Ammon's horn (tissue), 1 donor: Measurements from ENCODE around the gene ADARB2.

ENCODE experiments used
- DNase-seq: peaks from one replicate; pipeline ENCODE4 v3.0.0-alpha.2; 2016; ENCODE audit warnings: low spot score

The ADARB2 gene

DNA sequence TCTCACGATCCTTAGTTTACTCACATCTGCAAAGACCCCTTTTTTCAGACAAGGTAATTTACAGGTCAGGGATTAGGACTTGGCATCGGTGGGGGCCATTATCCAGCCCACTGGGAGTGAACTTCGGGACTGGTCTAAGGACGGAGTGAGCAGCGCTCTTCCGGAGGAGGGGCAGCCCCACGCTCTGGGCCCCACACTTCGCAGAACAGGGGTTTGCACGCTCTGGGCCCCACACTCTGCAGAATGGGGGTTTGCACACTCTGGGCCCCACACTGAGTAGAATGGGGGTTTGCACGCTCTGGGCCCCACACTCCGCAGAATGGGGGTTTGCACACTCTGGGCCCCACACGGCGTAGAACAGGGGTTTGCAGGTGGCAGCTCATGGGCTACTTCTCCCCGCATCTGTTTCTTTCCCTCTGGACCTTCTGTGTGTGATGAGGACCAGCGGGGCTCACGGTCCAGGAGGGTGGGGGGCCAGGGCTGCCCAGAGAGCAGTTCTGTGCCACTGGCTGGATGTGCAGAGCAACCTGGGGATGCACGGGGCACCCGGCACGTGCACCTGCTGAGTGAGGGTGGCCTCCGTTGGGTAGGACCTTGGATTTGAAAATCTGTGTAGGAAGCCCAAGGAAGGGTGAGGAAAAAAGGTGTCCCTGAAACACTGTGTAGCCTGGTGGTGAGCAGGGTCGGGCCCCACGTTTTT lies 546.4 kb downstream of the ADARB2 start:
- DNase-seq: no peak

GRCh38 chr10:1190052-1190395 lies 547.3 kb downstream of the ADARB2 start:
- no peak for DNase-seq

GRCh38 chr10:1189166-1190051 lies 547.9 kb downstream of the ADARB2 start:
- no peak for DNase-seq

DNA sequence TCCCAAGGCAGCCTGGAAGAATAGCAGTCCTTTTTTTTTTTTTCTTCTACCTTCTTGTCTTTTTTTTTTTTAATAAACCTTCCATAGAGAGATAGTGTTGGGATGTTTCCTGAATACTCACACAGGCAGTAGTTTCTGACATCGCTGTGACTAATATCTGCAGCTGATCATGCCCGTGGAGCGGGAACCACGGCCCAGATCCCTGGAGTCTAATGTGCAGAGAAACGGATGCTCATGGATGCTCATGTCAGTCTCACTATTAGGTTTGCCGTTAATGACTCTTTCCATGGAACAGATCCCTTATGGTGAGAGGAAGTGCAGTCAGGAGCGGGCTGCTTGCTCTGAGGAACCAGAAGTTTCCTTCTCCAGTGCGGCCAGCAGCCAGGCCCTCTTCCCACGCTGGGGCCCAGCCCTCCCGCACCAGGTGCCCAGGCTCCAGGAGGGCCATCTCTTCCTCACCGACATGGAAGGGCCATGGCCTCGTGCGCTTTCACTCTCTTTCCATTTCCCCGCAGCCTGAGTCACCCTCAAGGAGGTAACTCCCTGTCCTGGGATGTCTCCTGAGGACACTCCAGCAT lies 548.7 kb downstream of the ADARB2 start:
- no peak for DNase-seq

- peak; percentile 85 for DNase-seq
These were observed 549.3 kb downstream of the ADARB2 start for GRCh38 chr10:1187855-1188557.

- DNase-seq: peak; percentile 91
These were observed 550.0 kb downstream of the ADARB2 start for GRCh38 chr10:1187151-1187854.

- no peak for DNase-seq
These were observed 550.7 kb downstream of the ADARB2 start for GRCh38 chr10:1186683-1186990.

- DNase-seq: no peak
These were observed 551.2 kb downstream of the ADARB2 start for GRCh38 chr10:1185911-1186682.

DNA sequence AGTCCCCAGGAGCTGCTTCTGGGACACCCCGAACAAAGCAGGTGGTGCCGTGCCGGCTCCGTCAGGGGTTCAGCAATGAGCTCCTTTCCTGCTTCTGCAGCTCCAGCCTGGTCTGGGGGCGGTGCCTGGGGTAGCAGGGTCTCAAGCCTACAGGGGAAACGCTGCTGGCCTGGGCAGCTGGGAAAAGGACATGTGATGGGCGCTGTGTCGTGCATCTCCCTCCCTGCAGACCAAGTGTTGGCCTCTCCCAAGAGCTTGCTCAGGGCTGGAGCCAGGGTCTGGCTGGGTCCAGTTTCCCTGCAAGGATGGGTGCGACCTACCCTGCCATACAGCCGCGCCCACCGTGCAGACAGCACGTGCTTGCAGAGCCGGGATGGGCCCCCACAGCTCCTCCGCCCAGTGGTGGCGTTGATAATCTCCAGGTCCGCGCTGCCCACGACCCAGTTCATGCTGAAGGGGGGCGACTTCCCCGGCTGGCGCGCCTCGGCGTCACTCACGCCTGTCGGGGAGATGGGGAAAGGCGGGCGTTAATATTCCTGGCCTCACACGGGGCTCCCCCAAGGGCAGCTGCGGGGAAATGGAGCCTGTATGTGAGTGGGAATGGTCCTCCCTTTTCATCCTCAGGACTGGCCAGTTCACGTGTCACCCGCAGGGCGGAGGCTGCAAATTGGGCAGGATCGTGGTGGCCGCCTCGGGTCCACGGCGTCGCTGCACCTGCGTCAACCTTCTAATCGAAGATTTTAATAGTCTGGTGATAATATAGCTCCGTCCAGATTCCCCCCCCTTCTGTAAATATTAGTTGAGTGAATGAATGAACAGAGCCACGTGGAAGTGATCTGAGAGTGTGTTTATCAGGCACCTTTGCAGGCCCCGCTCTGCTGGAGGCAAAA lies 552.5 kb downstream of the ADARB2 start:
- no peak for DNase-seq

DNA sequence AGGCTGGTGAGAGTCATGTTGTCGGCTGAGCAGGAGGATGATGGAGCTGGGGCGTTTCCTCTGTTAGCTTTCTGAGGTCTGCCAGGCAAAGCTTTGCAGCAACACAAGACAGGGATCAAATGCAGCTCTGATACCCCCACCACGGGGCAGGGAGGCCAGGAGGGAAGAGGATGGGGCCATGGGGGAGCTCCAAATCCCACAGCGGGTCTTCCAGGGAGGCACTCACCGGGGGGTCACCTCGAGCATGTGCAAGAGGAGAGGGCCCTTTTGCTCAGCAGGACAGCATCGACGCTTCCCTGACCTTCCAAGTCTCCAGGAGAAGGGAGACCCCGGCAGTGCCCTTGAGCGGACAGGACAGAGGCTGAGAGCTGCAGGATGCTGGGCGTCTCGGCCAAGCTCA lies 553.6 kb downstream of the ADARB2 start:
- DNase-seq: no peak

GRCh38 chr10:1183033-1183396 lies 554.3 kb downstream of the ADARB2 start:
- no peak for DNase-seq

- DNase-seq: no peak
These were observed 554.9 kb downstream of the ADARB2 start for GRCh38 chr10:1182280-1183032.

DNA sequence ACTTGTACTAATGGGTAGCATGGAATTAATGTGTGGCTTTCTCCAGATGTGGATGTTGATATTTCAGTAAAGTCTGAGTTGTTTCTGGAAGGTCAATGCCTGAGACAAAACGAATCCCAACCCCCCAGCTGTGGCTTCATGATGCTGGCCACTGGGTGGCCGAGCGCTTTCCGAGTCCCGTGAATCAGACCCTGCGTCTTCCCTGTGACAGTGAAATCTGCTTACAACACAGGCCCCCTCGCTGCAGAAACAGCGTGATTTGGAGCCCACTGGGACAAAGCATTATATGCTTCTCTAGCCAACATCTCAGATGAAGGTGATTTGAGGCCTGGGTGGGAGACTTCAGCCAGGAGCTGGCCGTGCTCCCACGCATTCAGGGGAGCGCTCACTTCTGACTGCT lies 556.5 kb downstream of the ADARB2 start:
- DNase-seq: peak; percentile 56

GRCh38 chr10:1180071-1180730 lies 557.1 kb downstream of the ADARB2 start:
- no peak for DNase-seq

DNA sequence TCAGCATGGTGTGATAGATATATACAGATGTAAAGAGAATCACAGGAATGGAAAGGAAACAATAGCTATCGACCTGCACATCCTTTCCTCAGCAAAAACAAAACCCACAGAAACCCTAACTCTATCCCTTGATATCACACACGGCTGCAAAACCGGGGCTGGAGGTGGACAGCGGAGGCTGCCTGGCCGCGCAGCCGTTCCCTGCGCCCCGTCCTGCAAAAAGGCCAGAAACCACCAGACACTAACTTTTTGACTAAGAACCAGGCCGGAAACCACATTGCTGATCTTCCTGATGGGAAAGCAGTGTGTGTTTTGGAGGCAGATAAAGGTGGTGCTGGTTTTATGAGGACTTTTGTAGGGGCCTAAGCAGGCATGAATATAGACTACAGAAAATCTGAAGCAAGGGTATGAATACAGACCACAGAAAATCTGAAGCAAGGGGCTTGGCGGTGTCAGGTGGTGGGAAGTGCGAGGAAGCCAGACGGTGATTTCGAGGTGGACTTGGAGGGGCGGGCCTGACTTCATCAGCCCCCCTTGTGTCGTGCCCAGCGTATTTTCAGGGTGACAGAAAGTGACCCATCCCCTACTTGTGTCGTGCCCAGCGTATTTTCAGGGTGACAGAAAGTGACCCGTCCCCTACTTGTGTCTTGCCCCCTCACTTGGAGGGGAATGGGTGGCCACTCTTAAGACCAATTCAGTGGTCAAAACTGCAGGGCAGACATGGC lies 557.8 kb downstream of the ADARB2 start:
- DNase-seq: no peak

GRCh38 chr10:1178506-1178905 lies 558.8 kb downstream of the ADARB2 start:
- DNase-seq: no peak

DNA sequence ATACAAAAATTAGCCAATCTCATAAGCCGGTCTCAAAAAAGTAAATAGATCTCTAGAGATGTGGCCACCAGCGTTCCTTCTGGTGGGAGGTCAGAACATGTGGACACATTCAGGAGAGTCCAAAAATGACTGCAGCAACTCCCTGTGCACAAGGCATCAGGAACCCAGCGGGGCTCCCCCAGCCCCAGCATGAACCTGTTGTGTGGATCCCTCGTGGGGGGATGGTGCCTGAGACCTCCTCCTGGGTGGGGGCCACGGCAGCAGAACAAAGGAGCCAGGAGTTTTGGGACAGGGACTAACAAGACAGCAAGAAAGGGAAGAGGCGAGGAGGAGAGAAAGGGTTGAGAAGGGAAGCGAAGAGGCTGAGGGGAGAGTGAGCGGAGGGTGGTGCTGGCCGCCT lies 559.4 kb downstream of the ADARB2 start:
- no peak for DNase-seq

DNA sequence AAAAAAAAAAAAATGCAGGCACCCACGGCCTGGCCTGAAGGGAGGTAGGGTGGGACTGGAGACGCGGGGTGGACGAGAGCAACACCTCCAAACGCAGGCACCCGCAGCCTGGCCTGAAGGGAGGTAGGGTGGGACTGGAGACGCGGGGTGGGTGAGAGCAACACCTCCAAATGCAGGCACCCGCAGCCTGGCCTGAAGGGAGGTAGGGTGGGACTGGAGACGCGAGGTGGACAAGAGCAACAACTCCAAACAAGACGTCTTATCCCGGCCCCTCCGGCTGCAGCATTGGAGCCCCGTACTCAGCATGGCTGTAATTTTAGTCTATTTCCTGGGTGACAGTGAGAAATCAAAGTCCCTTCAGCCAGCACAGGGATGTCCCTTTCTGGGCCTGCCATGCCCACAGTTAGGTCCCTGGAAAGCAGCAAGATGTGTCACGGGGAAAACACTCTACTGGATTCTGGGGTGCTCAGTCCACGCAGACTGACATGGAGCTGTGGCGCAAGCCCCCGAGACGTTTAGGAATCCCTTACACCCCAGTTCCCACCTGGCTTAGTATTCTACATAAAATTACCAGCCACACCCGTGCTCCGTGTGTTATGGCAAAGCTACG lies 561.3 kb downstream of the ADARB2 start:
- no peak for DNase-seq
